ENCODE measurements around the gene NRP1.

The NRP1 gene

GRCh38 chr10:33333260-33334101, 986 bp downstream of the NRP1 start:
- H3K4me2 ChIP-seq (ENCODE audit: low read length) = peak overlapping the region; percentile 80
- peak overlapping the region; percentile 64 for H3K27ac ChIP-seq
- H3K4me3 ChIP-seq (ENCODE audit: low read depth, low read length) = peak overlapping the region; percentile 60
- TF ChIP-seq, protein P1, sequence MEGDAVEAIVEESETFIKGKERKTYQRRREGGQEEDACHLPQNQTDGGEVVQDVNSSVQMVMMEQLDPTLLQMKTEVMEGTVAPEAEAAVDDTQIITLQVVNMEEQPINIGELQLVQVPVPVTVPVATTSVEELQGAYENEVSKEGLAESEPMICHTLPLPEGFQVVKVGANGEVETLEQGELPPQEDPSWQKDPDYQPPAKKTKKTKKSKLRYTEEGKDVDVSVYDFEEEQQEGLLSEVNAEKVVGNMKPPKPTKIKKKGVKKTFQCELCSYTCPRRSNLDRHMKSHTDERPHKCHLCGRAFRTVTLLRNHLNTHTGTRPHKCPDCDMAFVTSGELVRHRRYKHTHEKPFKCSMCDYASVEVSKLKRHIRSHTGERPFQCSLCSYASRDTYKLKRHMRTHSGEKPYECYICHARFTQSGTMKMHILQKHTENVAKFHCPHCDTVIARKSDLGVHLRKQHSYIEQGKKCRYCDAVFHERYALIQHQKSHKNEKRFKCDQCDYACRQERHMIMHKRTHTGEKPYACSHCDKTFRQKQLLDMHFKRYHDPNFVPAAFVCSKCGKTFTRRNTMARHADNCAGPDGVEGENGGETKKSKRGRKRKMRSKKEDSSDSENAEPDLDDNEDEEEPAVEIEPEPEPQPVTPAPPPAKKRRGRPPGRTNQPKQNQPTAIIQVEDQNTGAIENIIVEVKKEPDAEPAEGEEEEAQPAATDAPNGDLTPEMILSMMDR (IDR thresholded peaks at IDR 0.05) = no peak
- no peaks in the 10 kb centered on the region for H3K9me3 ChIP-seq (ENCODE audit: control insufficient read depth, low read length)
- no peaks in the 10 kb centered on the region for H3K36me3 ChIP-seq (ENCODE audit: control insufficient read depth, insufficient read depth, low read length)
- no peak overlapping the region for H3K9ac ChIP-seq
- H3K27me3 ChIP-seq (ENCODE audit: control insufficient read depth, insufficient read depth, low read length) = no peaks in the 10 kb centered on the region
- H3K4me1 ChIP-seq = no peaks in the 10 kb centered on the region
- H2AFZ ChIP-seq = peak overlapping the region; percentile 51
- H3K79me2 ChIP-seq = no peaks in the 10 kb centered on the region

- H3K79me2 ChIP-seq = no peaks in the 10 kb centered on the region
- no peaks in the 10 kb centered on the region for H3K4me1 ChIP-seq
- H3K36me3 ChIP-seq (ENCODE audit: control insufficient read depth, insufficient read depth, low read length) = no peaks in the 10 kb centered on the region
- H3K4me2 ChIP-seq (ENCODE audit: low read length) = peak overlapping the region; percentile 13
- H3K9me3 ChIP-seq (ENCODE audit: control insufficient read depth, low read length) = no peaks in the 10 kb centered on the region
- peak overlapping the region; percentile 60 for H3K4me3 ChIP-seq (ENCODE audit: low read depth, low read length)
- H3K27me3 ChIP-seq (ENCODE audit: control insufficient read depth, insufficient read depth, low read length) = no peaks in the 10 kb centered on the region
- no peak overlapping the region for H3K9ac ChIP-seq
- no peak overlapping the region for H3K27ac ChIP-seq
- no peak overlapping the region for H2AFZ ChIP-seq
- TF ChIP-seq, protein P1 (IDR thresholded peaks at IDR 0.05) = no peak
These were observed 2.0 kb downstream of the NRP1 start for GRCh38 chr10:33332183-33333065.

- H3K9me3 ChIP-seq (ENCODE audit: control insufficient read depth, low read length) = no peaks in the 10 kb centered on the region
- no peaks in the 10 kb centered on the region for H3K4me1 ChIP-seq
- peak overlapping the region; percentile 60 for H3K4me3 ChIP-seq (ENCODE audit: low read depth, low read length)
- no peak overlapping the region for H3K9ac ChIP-seq
- no peaks in the 10 kb centered on the region for H3K27me3 ChIP-seq (ENCODE audit: control insufficient read depth, insufficient read depth, low read length)
- H3K79me2 ChIP-seq = no peaks in the 10 kb centered on the region
- no peaks in the 10 kb centered on the region for H3K36me3 ChIP-seq (ENCODE audit: control insufficient read depth, insufficient read depth, low read length)
- no peak overlapping the region for H3K4me2 ChIP-seq (ENCODE audit: low read length)
- TF ChIP-seq, protein P1 (IDR thresholded peaks at IDR 0.05) = no peak
- H3K27ac ChIP-seq = peak overlapping the region; percentile 9
- H2AFZ ChIP-seq = no peak overlapping the region
These were observed 3.1 kb downstream of the NRP1 start for GRCh38 chr10:33331379-33331694.

DNA sequence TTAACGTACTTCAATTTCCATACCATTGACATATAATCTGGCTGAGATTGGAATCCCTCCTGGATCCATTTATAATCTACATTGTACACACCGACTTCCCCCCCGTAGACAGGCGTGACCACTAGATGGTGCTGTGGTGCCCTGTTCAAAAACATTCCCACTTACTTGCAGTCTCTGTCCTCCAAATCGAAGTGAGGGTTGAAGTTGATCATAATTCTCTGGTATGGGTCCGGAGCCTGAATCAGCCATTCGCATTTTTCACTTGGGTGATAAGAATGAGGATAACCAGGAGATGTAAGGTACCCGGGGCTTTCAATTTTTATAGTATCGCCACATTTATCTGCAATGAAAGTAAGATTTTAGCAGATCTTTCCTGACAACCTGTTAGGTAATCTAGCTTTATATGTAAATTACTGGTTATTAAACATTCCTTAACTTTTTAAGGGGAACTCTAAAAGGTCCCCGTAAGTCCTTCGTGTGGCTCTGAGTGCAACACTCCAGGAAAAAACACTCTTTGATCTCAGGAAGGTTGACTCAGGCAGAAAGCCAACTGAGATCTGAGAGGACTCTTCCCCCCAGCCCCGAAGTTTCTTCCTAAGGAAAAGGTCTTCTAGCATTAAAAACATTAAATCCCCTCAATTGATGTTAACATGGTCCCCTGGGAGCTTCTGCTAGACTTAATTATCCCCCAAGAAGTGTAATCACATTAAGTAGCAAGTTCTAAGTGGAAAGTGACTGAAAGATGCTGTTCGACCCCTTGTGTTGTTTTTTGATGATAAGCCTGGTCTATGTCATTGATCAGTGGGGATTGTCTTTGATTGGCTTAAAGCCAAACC, 3.7 kb downstream of the NRP1 start:
- Histone ChIP-seq H2AFZ (no peak overlapping the region), H3K36me3 (ENCODE audit: control insufficient read depth, insufficient read depth, low read length) (no peaks in the 10 kb centered on the region), H3K9me3 (ENCODE audit: control insufficient read depth, low read length) (no peaks in the 10 kb centered on the region), H3K4me2 (ENCODE audit: low read length) (no peak overlapping the region), H3K27ac (peak overlapping the region; percentile 20), H3K79me2 (no peaks in the 10 kb centered on the region), H3K4me3 (ENCODE audit: low read depth, low read length) (peak overlapping the region; percentile 60), H3K9ac (no peak overlapping the region), H3K27me3 (ENCODE audit: control insufficient read depth, insufficient read depth, low read length) (no peaks in the 10 kb centered on the region), H3K4me1 (no peaks in the 10 kb centered on the region)
- TF ChIP-seq, protein P1 (IDR thresholded peaks at IDR 0.05) = peak; percentile 84

Data from parathyroid adenoma (tissue), 2 donors.